Stomach (tissue), 9 donors: ENCODE results near the gene LRP6. TPM values are rescaled to one million over a fixed set of nuclear protein-coding genes. Genes with fewer than 3 reads are reported as not detected.

ENCODE experiments used
- DNase-seq, 2 donors: peaks; one replicate each; pipeline versions ENCODE4 v3.0.0 to v3.0.0-alpha.2; 2013 to 2019
- H3K27ac ChIP-seq, 5 donors: fragments of 200-600 bp in 4 of 5; sonication (generic) in 4 of 5; one replicate each; pipeline ENCODE4 v1.5.1; 2013 to 2019; ENCODE audit warnings: mild to moderate bottlenecking in 1 of 5, moderate library complexity in 1 of 5
- H3K27me3 ChIP-seq, 3 donors: fragments of 200-600 bp; sonication (generic); one replicate each; pipeline ENCODE4 v1.5.1; 2017 to 2019; ENCODE audit warnings: mixed run types in 1 of 3
- H3K36me3 ChIP-seq, 4 donors: fragments of 200-600 bp; sonication (generic); 1 replicate in 3 of 4; 2 replicates in 1 of 4; pipeline ENCODE4 v1.5.1; 2016 to 2019
- H3K4me1 ChIP-seq, 4 donors: fragments of 200-600 bp; sonication (generic); one replicate each; pipeline ENCODE4 v1.5.1; 2016 to 2019
- H3K4me3 ChIP-seq, 4 donors: fragments of 200-600 bp; sonication (generic) in 3 of 4; one replicate each; pipeline ENCODE4 v1.5.1; 2016 to 2019; ENCODE audit warnings: mild to moderate bottlenecking in 1 of 4
- H3K9me3 ChIP-seq, 4 donors: fragments of 200-600 bp; sonication (generic); one replicate each; pipeline ENCODE4 v1.5.1; 2016 to 2019
- EP300 ChIP-seq: sonication (generic); formaldehyde crosslinking; IDR thresholded peaks from one replicate; pipeline ENCODE4 v1.6.1; 2017; ENCODE audit warnings: antibody characterized with exemption
- POLR2A ChIP-seq, 4 donors: fragments of 450-650 bp; IDR thresholded peaks; one replicate each; pipeline ENCODE4 v1.6.1; 2016; ENCODE audit warnings: antibody characterized with exemption in 4 of 4, control low read depth in 2 of 4, mild to moderate bottlenecking in 1 of 4, moderate library complexity in 1 of 4
- POLR2AphosphoS5 ChIP-seq, 3 donors: sonication (generic); formaldehyde crosslinking; IDR thresholded peaks; one replicate each; pipeline ENCODE4 v1.6.1; 2016; ENCODE audit warnings: antibody characterized with exemption in 3 of 3
- WGBS, 5 donors: extraction: QIAGEN DNeasy Blood & Tissue Kit in 3 of 5; methylation state at CpG; one replicate each; pipeline versions ENCODE4 v1.1.5 to v1.1.7; 2013 to 2018; 5-methylcytosine and 5-hydroxymethylcytosine counted together
- intact Hi-C: fragments of 100-400 bp; cut with DNase I; formaldehyde crosslinking; loops from one replicate; pipeline ENCODE4 v1.15.1; 2023; ENCODE audit warnings: low total_unique reads
- polyA plus RNA-seq, 3 donors: library from polyadenylated mRNA; stranded (reverse); fragments of 200-250 nt; gene quantifications; one replicate each; pipeline ENCODE4 v1.2.3, GENCODE V29; 2013
- total RNA-seq, 5 donors: library from RNA; depleted of rRNA; stranded (reverse); fragments of >200 nt; gene quantifications; one replicate each; pipeline versions ENCODE4 v1.1.0 to v1.2.3, GENCODE V29; 2014 to 2016
- TF ChIP-seq, protein P1 (sequence below), 7 experiments: fragments of 450-650 bp in 4 of 7; fragments of 200-600 bp in 3 of 7; sonication (generic) in 3 of 7; IDR thresholded peaks; one replicate each; pipeline ENCODE4 v1.5.1; 2016 to 2019; ENCODE audit warnings: antibody characterized with exemption in 7 of 7, control low read depth in 2 of 7, mild to moderate bottlenecking in 1 of 7
- donor health status: healthy with polysubstance abuse.
- donor health status: Bipolar disorder and iron deficiency.
- donor health status: healthy.

The LRP6 gene
- total and polyA plus RNA-seq, 8 donors, result 2.7 to 113 (median 36.8) TPM

DNA sequence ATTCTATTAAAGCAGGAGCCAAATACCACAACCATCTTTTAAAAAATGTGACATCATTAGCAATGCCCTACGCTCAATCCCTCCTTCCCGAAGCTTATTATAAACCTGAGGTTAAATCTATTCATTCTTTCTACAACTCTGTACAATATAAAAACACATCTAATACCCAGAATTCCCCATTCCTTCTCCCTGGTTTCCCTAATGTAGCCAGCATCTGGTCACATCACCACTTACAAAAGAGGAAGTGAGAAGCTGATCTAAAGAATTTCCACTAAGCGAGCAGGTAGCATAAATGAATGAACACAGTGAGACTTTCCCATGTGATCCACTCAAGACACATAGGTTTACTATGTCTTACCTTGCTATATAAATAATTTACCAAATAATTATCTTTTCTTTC lies 90.4 kb downstream of the LRP6 start:
- H3K4me3 ChIP-seq, result no peak overlapping the region
- peaks cover 0 to 31% (median 17%) of the 10 kb centered on the region in 4 donors for H3K4me1 ChIP-seq
- intact Hi-C loops, result no loop called here
- H3K27me3 ChIP-seq, result no peaks in the 10 kb centered on the region
- no peak for TF ChIP-seq POLR2AphosphoS5 (IDR thresholded peaks at IDR 0.05)
- TF ChIP-seq EP300, result no peak
- TF ChIP-seq, protein P1, sequence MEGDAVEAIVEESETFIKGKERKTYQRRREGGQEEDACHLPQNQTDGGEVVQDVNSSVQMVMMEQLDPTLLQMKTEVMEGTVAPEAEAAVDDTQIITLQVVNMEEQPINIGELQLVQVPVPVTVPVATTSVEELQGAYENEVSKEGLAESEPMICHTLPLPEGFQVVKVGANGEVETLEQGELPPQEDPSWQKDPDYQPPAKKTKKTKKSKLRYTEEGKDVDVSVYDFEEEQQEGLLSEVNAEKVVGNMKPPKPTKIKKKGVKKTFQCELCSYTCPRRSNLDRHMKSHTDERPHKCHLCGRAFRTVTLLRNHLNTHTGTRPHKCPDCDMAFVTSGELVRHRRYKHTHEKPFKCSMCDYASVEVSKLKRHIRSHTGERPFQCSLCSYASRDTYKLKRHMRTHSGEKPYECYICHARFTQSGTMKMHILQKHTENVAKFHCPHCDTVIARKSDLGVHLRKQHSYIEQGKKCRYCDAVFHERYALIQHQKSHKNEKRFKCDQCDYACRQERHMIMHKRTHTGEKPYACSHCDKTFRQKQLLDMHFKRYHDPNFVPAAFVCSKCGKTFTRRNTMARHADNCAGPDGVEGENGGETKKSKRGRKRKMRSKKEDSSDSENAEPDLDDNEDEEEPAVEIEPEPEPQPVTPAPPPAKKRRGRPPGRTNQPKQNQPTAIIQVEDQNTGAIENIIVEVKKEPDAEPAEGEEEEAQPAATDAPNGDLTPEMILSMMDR (IDR thresholded peaks at IDR 0.05), result no peak
- TF ChIP-seq POLR2A (IDR thresholded peaks at IDR 0.05), result no peak
- WGBS, 5 donors, result 88 to 92% (median 89%) methylated on average over 3 of the region's 3 CpGs
- peaks cover 0 to 8% (median 3%) of the 10 kb centered on the region in 4 donors for H3K36me3 ChIP-seq
- H3K9me3 ChIP-seq, result no peaks in the 10 kb centered on the region
- H3K27ac ChIP-seq, result no peak overlapping the region
- no peak for DNase-seq

GRCh38 chr12:12171991-12172511 lies 94.8 kb downstream of the LRP6 start:
- H3K9me3 ChIP-seq, result no peaks in the 10 kb centered on the region
- H3K36me3 ChIP-seq, result no peaks in the 10 kb centered on the region
- no peak overlapping the region for H3K27ac ChIP-seq
- H3K27me3 ChIP-seq, result no peaks in the 10 kb centered on the region
- peaks cover 0 to 49% (median 28%) of the 10 kb centered on the region in 4 donors for H3K4me1 ChIP-seq
- H3K4me3 ChIP-seq, result no peak overlapping the region
- TF ChIP-seq POLR2A (IDR thresholded peaks at IDR 0.05) (no peak), POLR2AphosphoS5 (IDR thresholded peaks at IDR 0.05) (no peak), EP300 (no peak)
- TF ChIP-seq, protein P1 (IDR thresholded peaks at IDR 0.05), result no peak
- no peak for DNase-seq
- 29 to 57% (median 45%) methylated on average over 1 of the region's 1 CpG for WGBS, 5 donors
- intact Hi-C loops, result no loop called here

- intact Hi-C loops, result no loop called here
- Histone ChIP-seq H3K36me3 (peaks cover 0 to 8% (median 6%) of the 10 kb centered on the region in 4 donors), H3K27ac (peak overlapping the region in 1 of 5 donors; percentile 39), H3K9me3 (no peaks in the 10 kb centered on the region), H3K4me3 (no peak overlapping the region), H3K4me1 (peaks cover 0 to 50% (median 26%) of the 10 kb centered on the region in 4 donors), H3K27me3 (no peaks in the 10 kb centered on the region)
- 28 to 57% (median 46%) methylated on average over 1 of the region's 1 CpG for WGBS, 5 donors
- DNase-seq, result peak in 1 of 2 donors; percentile 21
- TF ChIP-seq POLR2AphosphoS5 (IDR thresholded peaks at IDR 0.05), result no peak
- TF ChIP-seq EP300, result no peak
- TF ChIP-seq POLR2A (IDR thresholded peaks at IDR 0.05), result no peak
- TF ChIP-seq, protein P1 (IDR thresholded peaks at IDR 0.05), result no peak
Observed at GRCh38 chr12:12167847-12168246, 99.0 kb downstream of the LRP6 start.

GRCh38 chr12:12166751-12167150 lies 100.1 kb downstream of the LRP6 start:
- no peak for DNase-seq
- no peaks in the 10 kb centered on the region for H3K9me3 ChIP-seq

More at GRCh38 chr12:12166751-12167150, 100.1 kb downstream of the LRP6 start:
- peaks cover 0 to 12% (median 9%) of the 10 kb centered on the region in 4 donors for H3K36me3 ChIP-seq
- no peaks in the 10 kb centered on the region for H3K27me3 ChIP-seq
- H3K4me1 ChIP-seq, result peaks cover 0 to 40% (median 21%) of the 10 kb centered on the region in 4 donors
- no peak overlapping the region for H3K4me3 ChIP-seq
- TF ChIP-seq EP300 (no peak), POLR2AphosphoS5 (IDR thresholded peaks at IDR 0.05) (no peak), POLR2A (IDR thresholded peaks at IDR 0.05) (no peak)
- TF ChIP-seq, protein P1 (IDR thresholded peaks at IDR 0.05), result no peak
- H3K27ac ChIP-seq, result no peak overlapping the region
- intact Hi-C loops, result no loop called here
